GM18508 (cell line): ENCODE data around the gene PANK4.

Source experiments
- ATAC-seq: cut with Tn5 transposase; IDR thresholded peaks from one replicate; pipeline ENCODE4 v1.9.1; 2021; ENCODE audit warnings: moderate number of reproducible peaks; ENCODE audit not compliant: insufficient read depth, unreplicated experiment

PANK4 gene

GRCh38 chr1:2502661-2503553, 23.5 kb downstream of the PANK4 start:
- no peak for ATAC-seq

DNA sequence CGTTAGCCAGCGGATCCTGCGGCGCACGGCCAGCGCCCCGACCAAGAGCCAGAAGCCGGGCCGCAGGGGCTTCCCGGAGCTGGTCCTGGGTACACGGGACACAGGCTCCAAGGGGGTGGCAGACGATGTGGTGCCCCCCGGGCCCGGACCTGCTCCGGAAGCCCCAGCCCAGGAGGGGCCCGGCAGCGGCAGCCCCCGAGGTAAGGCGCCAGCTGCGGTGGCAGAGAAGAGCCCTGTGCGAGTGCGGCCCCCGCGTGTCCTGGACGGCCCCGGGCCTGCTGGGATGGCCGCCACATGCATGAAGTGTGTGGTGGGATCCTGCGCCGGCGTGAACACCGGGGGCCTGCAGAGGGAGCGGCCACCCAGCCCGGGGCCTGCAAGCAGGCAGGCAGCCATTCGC, 24.2 kb downstream of the PANK4 start:
- no peak for ATAC-seq

GRCh38 chr1:2501820-2502119, 24.6 kb downstream of the PANK4 start:
- ATAC-seq, result no peak

GRCh38 chr1:2501041-2501819, 25.2 kb downstream of the PANK4 start:
- ATAC-seq, result no peak

DNA sequence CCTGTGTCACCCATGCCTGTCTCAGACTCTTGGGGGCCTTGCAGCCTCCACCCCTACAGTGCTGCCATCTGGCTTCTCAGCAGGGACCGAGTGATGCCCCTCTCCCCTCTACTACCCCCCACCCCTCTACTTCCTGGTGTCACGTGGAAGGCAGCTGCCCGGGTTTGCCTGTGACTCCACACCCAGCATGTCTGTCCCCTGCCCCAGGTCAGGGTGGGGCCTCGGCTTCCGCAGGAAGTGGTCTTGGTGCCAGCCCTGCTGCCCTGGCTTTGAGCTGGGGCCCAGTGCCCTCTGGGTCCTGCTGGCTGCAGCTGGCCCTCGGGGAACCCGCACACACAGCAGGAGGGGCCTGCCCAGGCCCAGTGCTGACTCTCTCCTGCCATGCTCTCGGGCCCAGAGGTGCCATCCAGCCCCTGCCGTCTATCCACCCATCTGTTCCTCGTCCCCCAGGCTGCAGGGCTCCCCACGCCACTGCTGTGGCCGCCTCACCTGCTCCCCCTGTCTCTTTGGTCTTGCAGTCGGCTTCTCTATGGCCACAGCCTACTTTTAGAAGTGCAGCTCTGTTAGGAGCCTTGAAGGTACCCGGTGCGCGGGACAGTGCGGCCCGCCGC, 26.3 kb downstream of the PANK4 start:
- ATAC-seq, result no peak

GRCh38 chr1:2499260-2499659, 27.1 kb downstream of the PANK4 start:
- ATAC-seq, result no peak

DNA sequence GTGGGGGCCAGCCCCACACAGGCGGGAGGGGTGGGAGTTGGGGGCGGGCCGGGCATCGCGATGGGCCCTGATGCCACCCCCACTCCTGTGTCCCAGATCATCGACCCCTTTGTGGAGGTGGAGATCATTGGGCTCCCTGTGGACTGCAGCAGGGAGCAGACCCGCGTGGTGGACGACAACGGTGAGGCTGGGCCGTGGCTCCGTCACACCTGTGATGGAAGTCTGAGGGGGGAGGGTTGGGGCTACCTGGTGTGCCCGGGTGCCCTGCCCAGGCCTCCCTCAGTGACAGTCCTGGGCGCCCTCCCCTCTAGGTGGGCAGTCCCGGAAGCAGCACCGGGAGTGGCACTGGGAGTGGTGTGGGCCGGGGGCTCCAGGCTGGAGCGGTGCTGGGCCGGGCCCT, 27.7 kb downstream of the PANK4 start:
- ATAC-seq, result no peak

- no peak for ATAC-seq
Measured at GRCh38 chr1:2497891-2498290, 28.5 kb downstream of the PANK4 start.

DNA sequence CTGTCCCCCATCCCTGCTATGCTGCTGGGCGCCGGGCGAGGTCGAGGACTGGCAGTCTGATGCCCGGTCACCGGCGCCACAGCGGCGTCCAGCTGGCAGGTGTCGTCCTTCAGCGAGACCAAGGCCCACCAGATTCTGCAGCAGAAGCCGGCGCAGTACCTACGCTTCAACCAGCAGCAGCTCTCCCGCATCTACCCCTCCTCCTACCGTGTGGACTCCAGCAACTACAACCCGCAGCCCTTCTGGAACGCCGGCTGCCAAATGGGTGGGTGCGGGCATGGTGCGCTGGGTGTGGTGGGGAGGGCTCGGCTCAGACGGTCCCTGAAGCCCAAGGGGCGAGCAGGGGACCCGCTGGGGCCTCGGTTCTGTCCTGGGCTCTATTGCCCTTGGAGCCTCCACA, 29.6 kb downstream of the PANK4 start:
- no peak for ATAC-seq

DNA sequence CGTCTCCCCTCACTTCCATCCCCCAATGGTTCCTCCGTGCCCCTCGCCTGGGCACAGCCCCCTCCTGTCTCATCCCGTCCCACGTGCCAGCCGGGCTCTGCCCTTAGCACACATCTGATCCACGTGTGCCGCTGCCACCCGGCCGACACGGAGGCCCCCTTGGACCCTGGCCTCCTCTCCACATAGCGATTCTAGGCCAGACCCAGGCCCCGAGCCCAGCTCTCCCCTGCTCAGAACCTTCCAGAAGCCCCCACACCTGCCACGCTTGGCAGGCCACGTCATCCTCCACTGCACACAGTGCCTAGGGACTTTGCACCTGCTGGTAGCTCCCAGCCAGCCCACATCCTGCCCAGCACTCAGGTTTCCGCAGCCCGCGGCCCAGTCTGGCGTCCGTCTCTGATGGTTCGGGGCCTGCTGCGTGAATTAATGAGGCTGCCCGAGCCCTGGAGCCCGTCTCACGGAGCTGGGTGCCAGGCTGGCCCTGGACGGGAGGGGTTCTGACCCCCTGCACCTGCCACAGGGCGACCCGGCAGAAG, 30.2 kb downstream of the PANK4 start:
- ATAC-seq, result no peak

DNA sequence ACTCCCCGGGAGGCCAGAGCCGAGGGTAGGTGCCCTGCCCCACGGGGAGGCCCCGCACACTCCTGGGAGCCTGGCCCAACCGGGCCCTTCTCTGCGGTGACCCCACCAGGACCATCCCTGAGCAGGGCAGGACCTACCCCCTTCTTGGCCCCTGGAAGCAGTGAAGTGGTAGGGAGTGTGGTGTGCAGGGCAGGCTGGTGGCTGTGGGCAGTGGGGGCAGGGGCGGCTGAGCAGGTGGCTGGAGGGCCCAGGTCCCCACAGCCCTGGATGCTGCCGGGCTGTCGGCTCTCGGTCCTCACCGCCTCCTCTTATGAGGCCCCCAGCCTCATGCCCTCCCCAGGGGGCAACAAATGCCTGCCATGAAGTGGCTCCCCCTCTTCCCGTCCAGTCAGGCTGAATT, 30.9 kb downstream of the PANK4 start:
- ATAC-seq, result no peak

GRCh38 chr1:2495026-2495425, 31.4 kb downstream of the PANK4 start:
- no peak for ATAC-seq

GRCh38 chr1:2494323-2494693, 32.1 kb downstream of the PANK4 start:
- no peak for ATAC-seq

- ATAC-seq, result no peak
Measured at GRCh38 chr1:2493691-2494322, 32.6 kb downstream of the PANK4 start.

GRCh38 chr1:2493218-2493617, 33.2 kb downstream of the PANK4 start:
- no peak for ATAC-seq

DNA sequence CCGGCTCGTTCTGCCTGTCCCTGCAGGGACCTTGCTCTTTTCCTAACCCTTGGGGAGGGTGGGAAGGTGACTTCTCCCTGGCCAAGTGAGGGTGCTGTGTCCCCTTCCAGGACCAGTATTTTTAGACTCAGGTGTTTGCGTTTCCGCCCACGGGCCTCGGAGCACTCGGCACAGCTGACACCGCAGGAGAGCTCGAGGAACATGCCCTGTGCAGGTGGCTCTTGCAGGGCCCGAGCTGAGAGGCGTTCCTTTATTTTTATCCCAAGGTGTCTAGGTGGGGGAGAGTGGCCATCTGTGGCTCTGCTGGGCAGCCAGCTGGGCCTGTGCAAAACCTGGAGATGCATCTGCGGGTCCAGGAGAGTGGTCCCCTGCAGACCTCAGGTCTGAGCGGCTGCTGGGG, 34.3 kb downstream of the PANK4 start:
- no peak for ATAC-seq

GRCh38 chr1:2489615-2490014, 36.8 kb downstream of the PANK4 start:
- no peak for ATAC-seq

- ATAC-seq, result no peak
Measured at GRCh38 chr1:2488688-2489087, 37.7 kb downstream of the PANK4 start.

DNA sequence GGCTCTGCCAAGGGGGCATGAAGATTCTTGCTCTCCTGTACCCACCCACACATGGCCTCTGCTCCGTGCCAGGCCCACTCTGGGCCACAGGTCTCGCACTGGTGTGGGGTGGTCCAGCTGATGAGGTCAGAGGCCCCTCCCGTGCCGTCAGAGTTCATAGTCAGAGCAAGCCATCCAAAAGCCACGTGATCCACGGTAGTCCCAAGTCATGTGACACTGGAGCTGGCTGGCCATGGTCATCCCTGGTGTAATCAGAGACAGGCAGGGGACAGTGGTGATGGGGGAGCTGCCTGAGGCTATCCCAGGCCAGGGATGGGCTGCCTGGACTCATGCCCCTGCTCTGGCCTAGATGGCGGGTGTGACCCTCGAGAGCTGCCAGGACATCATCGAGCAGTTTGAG, 39.8 kb downstream of the PANK4 start:
- ATAC-seq, result no peak

GRCh38 chr1:2486041-2486440, 40.4 kb downstream of the PANK4 start:
- ATAC-seq, result no peak

- no peak for ATAC-seq
Measured at GRCh38 chr1:2483970-2484369, 42.4 kb downstream of the PANK4 start.
